T-helper 22 cell (primary cell): ENCODE measurements around the gene TOP2A.

Experiments used
- DNase-seq: peaks from one replicate; pipeline ENCODE4 v3.0.0-alpha.2; 2020; ENCODE audit warnings: low read depth

The TOP2A gene

DNA sequence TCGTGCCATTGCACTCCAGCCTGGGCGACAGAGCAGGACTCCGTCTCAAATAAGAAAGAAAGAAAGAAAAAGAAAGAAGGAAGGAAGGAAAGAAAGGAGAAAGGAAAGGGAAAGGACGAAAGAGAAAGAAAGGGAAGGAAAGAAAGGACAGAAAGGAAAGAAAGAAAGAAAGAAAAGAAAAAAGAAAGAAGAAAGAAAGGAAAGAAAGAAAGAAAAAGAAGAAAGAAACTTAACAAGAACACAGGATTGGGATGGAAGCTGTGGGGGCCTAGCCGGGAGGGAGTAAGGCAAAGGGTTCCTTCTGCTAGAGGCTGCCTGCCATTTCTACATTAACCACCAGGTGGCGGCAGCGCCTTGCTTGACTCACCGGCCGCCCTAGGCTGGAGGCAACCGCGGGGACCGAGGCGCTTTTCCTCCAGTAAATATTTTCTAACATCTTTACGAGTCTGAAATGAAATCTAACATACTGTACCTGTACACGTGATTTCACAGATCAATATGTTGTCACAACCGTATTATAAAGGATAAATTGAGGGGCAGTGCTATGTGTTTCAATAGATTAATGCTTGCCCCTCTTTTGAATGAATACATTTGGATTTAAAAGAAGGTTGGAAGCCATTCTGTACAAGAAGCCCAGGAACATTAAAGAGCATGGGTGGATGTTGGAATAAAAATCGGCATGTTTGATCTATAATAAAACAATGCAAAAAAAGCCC is 59.2 kb downstream of the TOP2A start:
- DNase-seq, result peak; percentile 69

- no peak for DNase-seq
Observed at GRCh38 chr17:40356990-40357881, 60.5 kb downstream of the TOP2A start.

DNA sequence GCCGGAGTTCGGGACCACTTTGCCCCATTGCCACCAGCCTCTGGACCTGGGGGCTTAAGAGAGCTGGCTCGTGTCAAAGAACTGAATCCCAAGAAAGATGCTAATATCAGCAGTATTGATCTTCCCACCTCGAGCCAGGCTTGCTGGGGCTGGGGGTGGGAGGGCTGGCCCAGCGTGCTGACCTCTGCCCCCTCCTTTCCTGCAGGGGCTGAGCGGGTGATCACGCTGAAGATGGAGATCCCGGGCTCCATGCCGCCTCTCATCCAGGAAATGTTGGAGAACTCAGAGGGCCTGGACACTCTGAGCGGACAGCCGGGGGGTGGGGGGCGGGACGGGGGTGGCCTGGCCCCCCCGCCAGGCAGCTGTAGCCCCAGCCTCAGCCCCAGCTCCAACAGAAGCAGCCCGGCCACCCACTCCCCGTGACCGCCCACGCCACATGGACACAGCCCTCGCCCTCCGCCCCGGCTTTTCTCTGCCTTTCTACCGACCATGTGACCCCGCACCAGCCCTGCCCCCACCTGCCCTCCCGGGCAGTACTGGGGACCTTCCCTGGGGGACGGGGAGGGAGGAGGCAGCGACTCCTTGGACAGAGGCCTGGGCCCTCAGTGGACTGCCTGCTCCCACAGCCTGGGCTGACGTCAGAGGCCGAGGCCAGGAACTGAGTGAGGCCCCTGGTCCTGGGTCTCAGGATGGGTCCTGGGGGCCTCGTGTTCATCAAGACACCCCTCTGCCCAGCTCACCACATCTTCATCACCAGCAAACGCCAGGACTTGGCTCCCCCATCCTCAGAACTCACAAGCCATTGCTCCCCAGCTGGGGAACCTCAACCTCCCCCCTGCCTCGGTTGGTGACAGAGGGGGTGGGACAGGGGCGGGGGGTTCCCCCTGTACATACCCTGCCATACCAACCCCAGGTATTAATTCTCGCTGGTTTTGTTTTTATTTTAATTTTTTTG is 61.6 kb downstream of the TOP2A start:
- no peak for DNase-seq

DNA sequence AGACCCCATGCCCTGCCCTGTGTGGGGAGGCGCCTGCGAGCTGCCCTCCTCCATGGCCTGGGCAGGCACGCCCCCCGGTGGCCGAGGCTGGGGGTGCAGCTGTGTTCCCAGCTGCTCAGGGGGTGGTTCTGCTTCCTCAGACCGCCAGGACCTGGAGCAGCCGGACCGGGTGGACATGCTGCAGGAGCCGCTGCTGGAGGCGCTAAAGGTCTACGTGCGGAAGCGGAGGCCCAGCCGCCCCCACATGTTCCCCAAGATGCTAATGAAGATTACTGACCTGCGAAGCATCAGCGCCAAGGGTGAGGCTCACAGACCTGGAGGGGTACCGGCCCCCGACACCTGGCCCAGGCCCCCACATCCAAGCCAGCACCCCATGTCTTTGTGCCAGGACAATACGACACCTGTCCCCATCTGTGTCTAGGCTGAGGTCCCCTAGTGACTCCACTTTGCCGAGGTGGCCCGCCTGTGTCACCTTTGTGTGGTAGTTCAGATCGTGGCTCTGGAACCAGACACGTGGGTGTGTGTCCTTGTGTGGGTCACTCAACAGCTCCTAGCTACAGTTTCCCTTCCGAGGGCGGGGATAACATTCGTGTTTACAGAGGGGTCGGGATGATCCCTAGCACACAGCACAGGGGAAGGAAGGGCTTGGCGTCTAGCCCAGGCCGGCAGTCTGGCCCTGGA is 62.4 kb downstream of the TOP2A start:
- peak; percentile 43 for DNase-seq

DNA sequence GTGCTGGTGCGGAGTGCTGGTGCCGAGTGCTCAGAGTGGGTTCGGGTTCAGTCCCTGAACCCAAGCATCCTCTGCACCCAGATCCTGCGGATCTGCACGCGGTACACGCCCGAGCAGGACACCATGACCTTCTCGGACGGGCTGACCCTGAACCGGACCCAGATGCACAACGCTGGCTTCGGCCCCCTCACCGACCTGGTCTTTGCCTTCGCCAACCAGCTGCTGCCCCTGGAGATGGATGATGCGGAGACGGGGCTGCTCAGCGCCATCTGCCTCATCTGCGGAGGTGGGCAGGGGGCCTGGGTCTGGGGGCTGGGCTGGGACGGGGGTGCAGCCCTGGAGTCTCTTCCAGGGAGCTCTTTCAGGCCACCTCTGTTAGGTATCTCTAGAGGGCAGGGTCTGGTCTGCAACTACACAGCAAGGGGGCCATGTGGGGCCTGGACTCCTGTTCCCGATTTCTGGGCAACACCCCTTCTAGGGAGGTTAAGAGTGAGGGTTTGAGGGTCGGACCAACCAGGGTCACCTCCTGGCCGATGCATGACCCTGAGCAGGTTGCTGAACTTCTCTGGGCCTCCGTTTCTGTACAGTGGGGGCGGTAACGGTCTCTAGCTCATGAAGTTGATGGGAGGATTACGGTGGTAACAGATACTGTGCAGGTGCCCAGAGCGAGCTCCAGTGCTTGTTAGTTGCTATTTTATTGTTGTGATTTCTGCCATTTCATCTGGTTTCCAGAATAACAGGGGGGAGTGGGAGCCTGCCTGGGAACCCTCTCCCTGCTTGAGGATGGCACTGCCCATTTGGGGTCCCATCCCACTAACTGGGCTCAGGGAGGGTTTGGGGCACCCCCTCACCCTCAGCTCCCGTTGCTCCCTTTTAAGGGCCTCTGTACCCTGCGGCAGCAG is 63.2 kb downstream of the TOP2A start:
- DNase-seq, result no peak

GRCh38 chr17:40352779-40353394 is 64.8 kb downstream of the TOP2A start:
- DNase-seq, result no peak

- DNase-seq, result no peak
Observed at GRCh38 chr17:40352237-40352778, 65.4 kb downstream of the TOP2A start.

- DNase-seq, result no peak
Observed at GRCh38 chr17:40351359-40352236, 66.1 kb downstream of the TOP2A start.

DNA sequence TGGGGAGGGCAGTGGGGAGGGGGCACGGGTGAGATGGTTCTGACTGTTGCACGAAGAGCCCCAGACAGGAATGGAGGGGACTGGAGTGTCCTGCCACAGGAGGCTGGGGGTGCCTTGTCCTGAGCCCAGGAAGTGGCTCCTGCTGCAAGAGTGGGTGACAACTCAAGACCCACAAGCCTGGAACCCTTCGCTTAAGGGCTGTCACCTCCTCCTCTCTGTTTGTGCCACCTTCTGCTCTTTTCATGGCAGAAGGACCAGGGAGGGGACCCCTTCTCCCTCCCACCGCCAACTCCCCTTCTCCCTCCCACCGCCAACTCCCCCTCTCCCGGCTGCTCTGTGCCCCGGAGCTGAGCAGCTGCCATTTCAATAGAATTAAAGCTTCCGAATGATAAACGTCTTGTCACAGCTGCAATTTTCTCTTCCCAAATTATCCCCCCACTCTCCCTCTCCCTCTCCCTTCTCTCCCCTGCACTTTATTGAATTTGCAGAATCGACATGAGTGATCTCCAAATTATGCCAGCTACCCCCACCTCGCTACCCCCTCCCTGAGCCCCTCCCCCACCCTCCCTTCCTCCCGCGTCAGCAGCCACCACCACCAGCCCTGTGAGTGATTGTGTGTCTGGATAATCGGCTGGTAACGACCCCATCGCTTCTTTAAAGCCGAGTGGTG is 66.9 kb downstream of the TOP2A start:
- DNase-seq, result no peak

- DNase-seq, result no peak
Observed at GRCh38 chr17:40349895-40350688, 67.6 kb downstream of the TOP2A start.

GRCh38 chr17:40349477-40349894 is 68.2 kb downstream of the TOP2A start:
- DNase-seq, result no peak

DNA sequence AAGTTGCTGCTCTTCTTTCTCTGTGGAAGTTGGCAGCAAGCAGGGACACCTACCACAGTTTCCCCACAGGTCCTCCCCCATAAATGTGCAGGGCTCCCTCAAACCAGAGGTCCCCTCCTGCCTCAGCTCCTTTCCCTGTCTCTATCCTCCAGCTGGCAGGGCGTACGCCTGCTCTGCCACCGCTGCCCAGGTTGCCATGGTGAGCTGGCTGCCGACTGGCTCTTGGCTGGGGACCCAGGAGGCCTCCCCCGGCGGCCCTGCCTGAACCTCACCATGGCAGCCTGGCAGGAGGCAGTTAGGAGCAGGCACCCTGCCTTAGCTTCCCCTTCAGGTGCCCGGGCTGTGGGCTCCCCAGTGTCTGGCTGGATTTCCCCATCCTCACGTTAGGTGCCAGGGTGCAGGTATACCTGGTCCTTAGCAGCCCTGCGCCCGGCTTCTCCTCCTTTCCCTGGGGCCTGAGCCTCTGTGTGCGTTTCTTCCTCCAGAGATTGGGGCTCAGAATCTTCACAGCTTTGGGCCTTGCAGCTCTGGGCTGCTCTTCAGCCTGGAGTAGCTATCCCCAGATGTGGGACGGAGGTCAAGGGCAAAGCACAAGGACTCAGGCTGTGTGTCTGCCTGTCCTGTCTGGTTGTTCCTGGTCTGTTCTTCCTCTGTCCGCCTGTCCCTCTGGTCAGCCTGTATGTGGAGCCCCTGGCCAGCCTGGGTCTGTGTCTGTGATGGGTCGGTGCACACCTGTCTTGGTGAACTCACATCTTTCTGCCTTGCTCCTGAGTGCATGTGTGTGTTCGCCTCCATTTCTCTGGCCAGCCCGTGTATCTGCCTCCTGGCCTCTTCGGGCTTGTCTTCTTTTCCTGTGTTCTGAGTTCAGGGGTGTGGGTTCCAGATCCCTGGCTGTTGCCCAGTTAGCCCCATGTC is 68.9 kb downstream of the TOP2A start:
- DNase-seq, result no peak

DNA sequence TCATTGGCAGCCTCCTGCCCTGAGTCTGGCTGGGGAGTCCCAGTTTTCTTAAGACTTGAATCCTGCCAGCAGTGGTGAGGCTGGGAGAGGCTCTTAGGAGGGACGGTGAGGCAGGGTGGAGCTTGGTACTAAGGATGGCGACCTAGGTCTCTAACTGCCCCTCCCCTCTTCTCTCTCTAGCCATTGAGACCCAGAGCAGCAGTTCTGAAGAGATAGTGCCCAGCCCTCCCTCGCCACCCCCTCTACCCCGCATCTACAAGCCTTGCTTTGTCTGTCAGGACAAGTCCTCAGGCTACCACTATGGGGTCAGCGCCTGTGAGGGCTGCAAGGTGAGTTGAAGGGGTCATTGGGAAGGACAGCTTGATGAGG is 69.6 kb downstream of the TOP2A start:
- no peak for DNase-seq

GRCh38 chr17:40347319-40348135 is 70.2 kb downstream of the TOP2A start:
- no peak for DNase-seq

- DNase-seq, result peak; percentile 54
Observed at GRCh38 chr17:40346765-40347158, 70.9 kb downstream of the TOP2A start.
